Stimulated activated naive CD8-positive, alpha-beta T cell treated with anti-CD3 and anti-CD28 coated beads, Interleukin-15, Interleukin-2, amounts not matched to agents 100 ng/mL and 50 ng/mL, for 24 hours (primary cell): ENCODE measurements around the gene TPTE2.
"Not testable (repeated sequence)": the region's sequence is repeated elsewhere in the genome, so short reads cannot be mapped to it uniquely, and the experiment has no call there.

Experiments
- H3K27ac Mint-ChIP-seq: one replicate; pipeline ENCODE4 v1.8.0; 2021; ENCODE audit warnings: mild to moderate bottlenecking, mixed read lengths
- H3K27me3 Mint-ChIP-seq: one replicate; pipeline ENCODE4 v1.8.0; 2021; ENCODE audit warnings: mixed read lengths
- H3K36me3 Mint-ChIP-seq: one replicate; pipeline ENCODE4 v1.8.0; 2021; ENCODE audit warnings: low read depth, mixed read lengths
- H3K4me1 Mint-ChIP-seq: one replicate; pipeline ENCODE4 v1.8.0; 2021; ENCODE audit warnings: low read depth, mixed read lengths
- H3K4me3 Mint-ChIP-seq: one replicate; pipeline ENCODE4 v1.8.0; 2021; ENCODE audit warnings: mild to moderate bottlenecking, mixed read lengths
- H3K9me3 Mint-ChIP-seq: one replicate; pipeline ENCODE4 v1.8.0; 2021; ENCODE audit warnings: mixed read lengths

The TPTE2 gene

DNA sequence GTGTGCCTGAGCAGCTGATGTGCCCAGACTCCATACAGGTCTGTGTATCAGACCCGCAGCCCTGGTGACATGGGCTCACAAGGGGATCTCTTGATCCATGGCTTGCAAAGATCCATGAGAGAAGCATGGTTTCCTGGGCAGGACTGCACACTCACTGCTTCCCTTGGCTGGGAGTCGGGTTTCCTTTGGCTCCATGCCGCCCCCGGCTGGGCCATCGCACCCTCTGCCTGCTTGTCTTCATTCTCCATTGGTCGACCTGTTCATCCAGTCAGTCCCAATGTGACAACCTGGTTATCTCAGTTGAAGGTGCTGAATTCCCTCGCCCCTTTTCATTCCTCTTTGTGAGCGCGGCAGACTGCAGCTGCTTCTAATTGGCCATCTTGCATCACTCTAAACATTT, 101.2 kb downstream of the TPTE2 start:
- H3K27ac Mint-ChIP-seq, H3K4me3 Mint-ChIP-seq, H3K27me3 Mint-ChIP-seq, H3K4me1 Mint-ChIP-seq, H3K36me3 Mint-ChIP-seq: not testable (repeated sequence)
- peaks cover 18% of the 10 kb centered on the region for H3K9me3 Mint-ChIP-seq

DNA sequence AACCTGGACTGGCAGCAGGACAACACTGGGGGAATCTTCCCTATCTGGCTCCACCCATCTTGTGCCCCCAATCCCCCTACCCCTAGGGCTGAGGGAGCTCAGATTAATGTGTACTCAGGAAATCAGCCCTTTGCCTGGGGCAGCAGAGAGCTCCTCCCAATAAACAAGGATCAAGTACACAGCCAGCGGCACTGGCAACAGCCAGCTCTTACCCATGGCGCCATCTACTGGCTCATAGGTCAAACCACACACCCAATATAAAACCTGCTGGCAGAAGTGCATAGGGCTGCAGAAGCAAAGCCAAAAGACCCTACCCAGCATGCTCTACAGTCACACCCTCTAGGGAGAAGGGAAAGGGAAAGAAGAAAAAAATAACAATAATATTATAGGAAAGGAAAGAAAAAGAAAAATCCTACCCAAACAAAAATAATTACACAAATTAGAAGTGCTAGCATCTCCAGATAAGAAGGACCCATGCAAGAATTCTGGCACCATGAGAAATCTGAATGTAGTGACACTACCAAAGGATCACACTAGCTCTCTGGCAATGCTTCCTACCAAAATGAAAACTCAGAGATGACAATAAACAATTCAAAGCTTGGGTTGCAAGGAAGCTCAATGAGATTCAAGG, 122.2 kb downstream of the TPTE2 start:
- H3K27ac Mint-ChIP-seq, H3K4me3 Mint-ChIP-seq, H3K27me3 Mint-ChIP-seq, H3K36me3 Mint-ChIP-seq, H3K9me3 Mint-ChIP-seq, H3K4me1 Mint-ChIP-seq: not testable (repeated sequence)

DNA sequence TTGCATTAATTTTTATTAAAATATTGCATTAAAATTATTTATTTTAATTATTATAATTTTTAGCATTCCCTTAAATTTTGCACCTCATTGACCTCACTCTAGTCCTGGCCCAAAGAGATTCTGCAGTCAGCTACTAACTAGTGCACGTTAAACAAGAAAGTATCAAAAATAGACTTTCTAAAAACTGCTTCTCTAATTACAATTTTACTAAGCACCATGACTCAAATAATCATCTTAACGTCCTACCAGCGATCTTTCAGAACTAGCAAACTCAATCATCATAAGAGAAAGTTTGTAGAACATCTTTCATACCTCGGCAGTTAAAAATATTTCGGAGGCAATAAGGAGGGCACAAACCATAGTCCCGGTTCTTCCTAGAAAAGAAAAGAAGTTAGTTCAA, 123.6 kb downstream of the TPTE2 start:
- H3K27ac Mint-ChIP-seq, H3K27me3 Mint-ChIP-seq, H3K4me3 Mint-ChIP-seq, H3K9me3 Mint-ChIP-seq, H3K36me3 Mint-ChIP-seq, H3K4me1 Mint-ChIP-seq: not testable (repeated sequence)

DNA sequence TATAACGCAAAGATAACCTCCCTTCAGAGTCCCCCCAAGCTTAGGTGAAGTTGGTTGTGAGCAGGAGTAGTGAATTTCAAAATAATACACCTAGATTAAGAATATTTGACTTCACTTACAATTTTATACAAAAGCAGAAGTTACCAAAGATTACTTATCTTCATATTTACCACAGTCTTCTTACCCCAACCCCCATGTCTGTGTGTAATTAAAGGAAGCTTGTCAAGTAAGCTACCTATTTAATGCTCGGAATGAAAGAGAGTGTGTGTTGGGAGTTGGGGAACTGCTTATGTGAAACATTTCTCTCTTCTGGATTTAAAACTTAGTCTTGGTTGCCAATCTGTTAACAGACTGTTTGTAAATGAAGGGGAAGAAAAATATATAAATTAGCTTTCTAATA, 139.1 kb downstream of the TPTE2 start:
- not testable (repeated sequence) for H3K27ac Mint-ChIP-seq, H3K36me3 Mint-ChIP-seq, H3K27me3 Mint-ChIP-seq, H3K9me3 Mint-ChIP-seq, H3K4me3 Mint-ChIP-seq
- H3K4me1 Mint-ChIP-seq = peaks cover 19% of the 10 kb centered on the region

DNA sequence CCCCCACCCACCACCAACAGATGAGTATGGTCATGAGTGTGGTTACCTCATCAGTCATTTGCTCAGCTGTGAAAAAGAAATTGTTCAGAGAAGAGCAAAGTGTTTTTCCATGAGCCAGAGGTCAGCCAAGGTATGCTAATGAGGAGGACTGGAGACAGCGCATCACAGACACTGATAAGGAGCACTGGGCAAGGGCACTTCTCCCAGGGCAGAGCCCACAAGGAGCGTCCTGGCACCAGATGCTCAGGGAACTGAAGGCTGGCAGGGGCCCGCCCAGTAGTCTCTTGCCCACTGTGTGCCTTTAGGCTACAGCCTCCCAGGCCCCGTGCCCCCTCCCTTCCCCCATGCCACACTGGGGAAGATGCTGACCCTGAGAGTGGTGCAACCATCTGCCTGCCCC, 148.8 kb downstream of the TPTE2 start:
- H3K36me3 Mint-ChIP-seq, H3K27me3 Mint-ChIP-seq, H3K4me3 Mint-ChIP-seq, H3K27ac Mint-ChIP-seq, H3K9me3 Mint-ChIP-seq, H3K4me1 Mint-ChIP-seq: not testable (repeated sequence)

DNA sequence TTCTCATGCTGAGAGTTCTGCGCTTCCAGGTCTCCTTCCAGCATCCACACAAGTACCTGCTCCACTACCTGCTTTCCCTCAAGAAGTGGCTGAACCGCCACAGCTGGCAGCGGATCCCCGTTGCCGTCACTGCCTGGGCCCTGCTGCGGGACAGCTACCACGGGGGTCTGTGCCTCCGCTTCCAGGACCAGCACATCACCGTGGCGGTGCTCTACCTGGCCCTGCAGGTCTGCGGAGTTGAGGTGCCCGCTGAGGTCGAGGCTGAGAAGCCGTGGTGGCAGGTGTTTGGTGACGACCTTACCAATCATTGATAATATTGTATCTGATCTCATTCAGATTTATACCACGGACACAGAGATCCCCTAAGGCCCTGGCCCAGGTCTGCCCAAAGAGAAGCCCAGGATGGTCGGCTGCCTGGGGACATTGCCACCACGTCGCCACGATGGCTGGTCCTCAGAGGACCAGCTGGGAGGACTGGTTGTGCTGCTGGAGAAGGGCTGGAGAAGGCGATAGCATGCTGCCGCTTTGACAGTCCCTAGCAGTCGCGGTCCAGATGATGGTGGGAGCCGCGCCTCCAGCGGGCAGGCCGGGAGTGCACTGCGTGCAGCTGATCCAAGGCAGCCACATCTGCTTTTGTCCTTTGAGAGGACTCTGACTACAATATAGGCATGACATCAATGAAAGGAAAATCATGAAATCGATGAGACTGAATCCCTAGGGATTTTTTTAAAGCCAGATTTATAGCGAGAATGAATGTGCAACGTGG, 178.4 kb downstream of the TPTE2 start:
- not testable (repeated sequence) for H3K9me3 Mint-ChIP-seq, H3K27me3 Mint-ChIP-seq, H3K4me3 Mint-ChIP-seq, H3K36me3 Mint-ChIP-seq, H3K4me1 Mint-ChIP-seq, H3K27ac Mint-ChIP-seq

DNA sequence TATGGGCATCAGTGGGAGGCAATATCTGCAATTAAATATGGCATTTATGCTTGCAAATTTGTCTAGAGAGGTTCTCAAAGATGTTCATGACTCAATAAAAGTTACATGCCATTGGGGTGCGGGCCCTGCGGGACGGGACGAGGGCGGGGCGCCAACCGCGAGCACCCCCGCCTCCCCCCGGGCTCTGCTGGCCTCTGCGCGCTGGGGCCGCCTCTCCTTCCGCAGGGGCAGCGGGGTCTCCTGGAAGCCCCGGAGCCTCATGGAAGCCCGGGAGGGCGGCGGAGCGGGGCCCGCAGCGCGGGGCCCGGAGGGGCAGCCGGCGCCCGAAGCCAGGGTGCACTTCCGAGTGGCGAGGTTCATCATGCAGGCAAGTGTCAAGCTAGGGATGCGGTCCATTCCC, 179.2 kb downstream of the TPTE2 start:
- Mint-ChIP-seq H3K27me3 (no peaks in the 10 kb centered on the region), H3K36me3 (no peaks in the 10 kb centered on the region), H3K4me1 (no peaks in the 10 kb centered on the region), H3K27ac (no peak overlapping the region), H3K9me3 (peaks cover 4% of the 10 kb centered on the region), H3K4me3 (no peak overlapping the region)
